Hematopoietic multipotent progenitor cell treated with erythropoietin and hydrocortisone succinate and interleukin-3 and kit ligand, for 8 days (in vitro differentiated cells): ENCODE measurements around the gene TPRX1.
"Not testable (repeated sequence)": the region's sequence is repeated elsewhere in the genome, so short reads cannot be mapped to it uniquely, and the experiment has no call there.

ENCODE experiments used
- DNase-seq: peaks from one replicate; pipeline ENCODE4 v3.0.0-alpha.2; 2015

The TPRX1 gene

DNA sequence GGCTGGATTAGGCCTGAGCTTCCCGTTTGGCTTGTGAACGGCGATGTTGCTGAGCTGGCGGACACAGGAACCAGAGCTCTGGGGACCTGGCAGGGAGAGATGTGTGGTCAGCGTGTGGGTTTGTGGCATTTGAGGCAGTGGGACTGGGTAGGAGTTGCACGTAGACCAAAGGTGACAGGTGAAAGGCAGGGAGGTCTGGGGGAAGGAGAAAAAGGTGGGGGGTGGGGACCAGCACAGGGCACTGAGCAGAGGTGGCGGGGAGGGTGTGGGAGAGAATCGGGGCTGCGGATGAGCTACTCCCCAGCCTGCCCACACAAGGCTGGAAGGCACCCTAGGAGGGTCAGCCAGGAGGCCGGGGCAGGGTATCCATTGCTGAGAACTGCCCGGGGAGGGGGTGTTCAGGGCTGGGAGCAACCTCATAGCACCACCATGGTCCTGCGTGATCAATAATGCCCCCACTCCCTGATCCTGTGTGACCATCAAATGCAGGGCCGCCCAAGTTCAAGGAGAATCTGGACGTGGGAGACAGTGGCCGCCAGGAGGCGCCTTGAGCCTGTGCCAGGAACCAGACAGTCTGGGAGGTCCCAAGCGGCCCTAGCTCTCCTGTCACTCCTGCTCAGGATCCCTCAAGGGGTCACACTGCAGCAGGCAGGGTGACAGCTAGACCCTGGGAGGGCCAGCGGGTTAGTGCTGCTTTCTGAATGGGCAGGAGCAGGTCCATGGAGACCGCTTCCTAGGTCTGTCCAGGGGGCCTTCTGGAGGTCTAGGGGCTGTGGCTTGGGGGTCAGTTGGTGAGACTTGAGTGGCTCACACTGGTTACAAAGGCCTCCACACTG is 38.6 kb downstream of the TPRX1 start:
- DNase-seq = peak; percentile 57

DNA sequence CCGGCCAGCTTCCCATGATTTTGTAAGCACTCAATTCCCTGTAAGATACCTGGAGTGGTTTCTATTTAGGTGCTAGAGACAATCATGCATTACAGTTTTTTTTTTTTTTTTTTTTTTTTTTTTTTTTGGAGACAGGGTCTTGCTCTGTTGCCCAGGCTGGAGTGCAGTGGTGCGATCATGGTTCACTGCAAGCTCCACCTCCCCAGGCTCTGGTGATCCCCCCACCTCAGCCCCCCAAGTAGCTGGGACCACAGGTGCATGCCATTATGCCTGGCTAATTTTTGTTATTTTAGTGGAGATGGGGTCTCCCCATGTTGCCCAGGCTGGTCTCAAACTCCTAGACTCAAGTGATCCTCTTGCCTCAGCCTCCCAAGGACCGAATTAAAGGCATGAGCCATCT is 39.6 kb downstream of the TPRX1 start:
- not testable (repeated sequence) for DNase-seq

DNA sequence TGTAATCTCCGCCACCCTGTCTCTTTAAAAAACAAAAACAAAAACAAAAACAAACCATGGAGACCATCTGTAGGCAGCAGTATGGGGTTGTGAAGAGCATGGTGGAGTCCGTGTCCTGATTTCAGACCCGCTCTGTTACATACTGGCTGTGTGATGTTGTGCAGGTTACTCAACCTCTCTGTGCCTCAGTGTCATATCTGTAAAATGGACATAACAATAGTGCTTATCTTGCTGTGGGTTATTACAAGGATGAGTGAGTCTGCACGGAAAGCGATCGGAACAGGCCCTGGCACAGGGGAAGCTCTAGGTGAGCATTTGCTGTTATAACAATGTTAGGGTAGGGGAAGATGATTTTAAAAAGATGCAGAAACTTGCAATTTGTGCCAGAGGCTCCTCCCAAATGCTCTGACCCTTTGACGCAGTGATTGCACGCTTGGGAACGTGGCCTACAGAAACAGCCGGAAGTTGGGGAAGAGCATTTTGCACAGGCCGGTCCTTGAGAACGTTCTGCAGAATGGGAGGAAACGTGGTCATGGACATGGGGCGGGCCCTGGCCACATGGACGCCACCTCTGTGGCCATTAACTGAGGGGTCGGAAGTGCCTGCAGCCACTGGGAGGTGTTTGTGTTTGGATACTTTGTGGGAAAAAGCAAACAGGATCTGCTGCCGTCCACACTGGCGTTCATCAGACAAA is 41.6 kb downstream of the TPRX1 start:
- no peak for DNase-seq

DNA sequence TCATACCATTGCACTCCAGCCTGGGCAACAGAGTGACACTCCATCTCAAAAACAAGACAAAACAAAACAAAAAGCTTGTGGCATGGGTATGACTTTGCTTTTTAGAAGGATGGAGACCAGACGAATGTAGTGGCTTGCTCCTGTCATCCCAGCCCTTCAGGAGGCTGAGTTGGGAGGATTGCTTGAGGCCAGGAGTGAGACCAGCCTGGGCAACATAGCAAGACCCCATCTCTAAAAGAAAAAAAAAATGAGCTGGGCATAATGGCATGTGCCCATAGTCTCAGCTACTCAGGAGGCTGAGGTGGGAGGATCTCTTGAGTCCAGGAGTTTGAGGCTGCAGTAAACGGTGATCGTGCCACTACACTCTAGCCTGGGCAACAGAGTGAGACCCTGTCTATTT is 42.2 kb downstream of the TPRX1 start:
- no peak for DNase-seq

GRCh38 chr19:47761566-47761965 is 42.8 kb downstream of the TPRX1 start:
- no peak for DNase-seq

GRCh38 chr19:47760632-47760999 is 43.7 kb downstream of the TPRX1 start:
- DNase-seq = no peak

GRCh38 chr19:47758443-47758804 is 45.9 kb downstream of the TPRX1 start:
- DNase-seq = no peak

DNA sequence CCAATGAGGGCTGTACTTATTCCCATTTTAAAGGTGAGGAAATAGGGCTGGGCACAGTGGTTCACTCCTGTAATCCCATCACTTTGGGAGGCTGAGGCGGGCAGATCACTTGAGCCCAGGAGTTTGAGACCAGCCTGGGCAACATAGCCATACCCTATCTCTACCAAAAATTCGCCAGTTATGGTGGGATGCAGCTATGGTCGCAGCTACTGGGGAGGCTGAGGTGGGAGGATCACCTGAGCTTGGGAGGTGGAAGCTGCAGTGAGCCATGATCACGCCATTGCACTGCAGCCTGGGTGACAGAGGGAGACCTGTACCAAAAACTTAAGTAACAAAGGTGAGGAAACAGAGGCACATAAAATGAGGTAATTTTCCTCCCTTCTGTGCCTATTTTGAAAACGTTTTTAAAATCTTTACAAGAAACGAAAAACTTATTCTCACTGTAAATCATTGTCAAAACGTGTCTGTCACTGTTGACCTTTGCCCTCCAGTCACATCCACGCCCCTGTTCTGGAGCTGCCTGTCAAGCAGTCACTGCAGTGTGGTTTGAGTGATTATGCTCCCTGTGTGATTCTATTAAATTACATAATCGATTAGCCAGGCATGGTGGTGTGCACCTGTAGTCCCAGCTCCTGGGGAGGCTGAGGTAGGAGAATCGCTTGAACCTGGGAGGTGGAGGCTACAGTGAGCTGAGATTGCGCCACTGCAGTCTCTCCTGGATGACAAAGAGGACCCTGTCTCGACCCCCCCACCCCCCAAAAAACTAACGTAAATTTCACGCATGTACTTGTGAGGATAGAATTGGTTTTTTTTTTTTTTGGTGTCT is 46.5 kb downstream of the TPRX1 start:
- no peak for DNase-seq

DNA sequence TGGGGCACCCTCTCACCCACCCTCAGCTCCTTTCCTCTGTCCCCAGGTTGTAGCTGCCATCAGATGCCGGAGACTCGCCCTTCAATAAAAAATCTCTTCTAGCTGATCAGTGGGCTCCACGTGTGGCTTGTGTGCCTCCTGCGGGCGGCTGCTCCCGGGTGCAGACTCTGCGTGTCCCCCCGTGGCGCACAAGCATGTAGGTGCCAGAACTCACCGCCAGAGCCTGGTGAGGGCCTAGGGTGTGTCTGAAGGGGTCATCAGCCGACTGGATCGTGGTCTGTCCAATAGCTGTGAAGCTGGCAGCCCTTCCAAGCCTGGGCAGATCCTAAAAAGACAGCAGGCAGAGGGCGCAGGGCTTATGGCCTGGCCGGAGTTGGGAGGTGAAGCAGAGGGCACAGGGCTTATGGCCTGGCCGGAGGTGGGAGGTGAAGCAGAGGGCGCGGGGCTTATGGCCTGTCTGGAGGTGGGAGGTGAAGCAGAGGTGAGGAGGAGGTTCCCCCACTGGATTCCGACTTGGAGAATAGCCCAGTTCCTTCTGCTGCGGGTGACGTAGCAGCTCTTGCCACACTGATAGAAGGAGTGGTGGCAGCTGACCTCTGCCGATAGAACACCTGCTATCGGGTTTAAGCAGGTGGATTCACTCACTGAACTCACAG is 47.3 kb downstream of the TPRX1 start:
- DNase-seq = no peak

DNA sequence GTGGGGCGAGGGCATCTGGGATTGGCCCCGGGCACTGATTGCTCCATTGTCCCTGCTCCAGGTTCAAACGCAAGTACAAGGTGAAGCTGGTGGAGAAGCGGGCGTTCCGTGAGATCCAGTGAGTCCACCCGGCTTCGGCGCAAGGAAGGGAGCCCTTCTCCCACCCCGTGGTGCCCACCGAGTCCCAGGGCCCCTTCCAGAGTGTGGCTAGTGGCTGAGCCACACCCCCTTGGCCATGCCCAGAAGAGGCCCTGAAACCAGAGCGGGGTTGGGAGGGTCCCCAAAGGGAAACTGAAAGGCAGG is 47.8 kb downstream of the TPRX1 start:
- DNase-seq = no peak

- no peak for DNase-seq
Observed at GRCh38 chr19:47755762-47756626, 48.4 kb downstream of the TPRX1 start.

- DNase-seq = no peak
Observed at GRCh38 chr19:47755065-47755761, 49.1 kb downstream of the TPRX1 start.

DNA sequence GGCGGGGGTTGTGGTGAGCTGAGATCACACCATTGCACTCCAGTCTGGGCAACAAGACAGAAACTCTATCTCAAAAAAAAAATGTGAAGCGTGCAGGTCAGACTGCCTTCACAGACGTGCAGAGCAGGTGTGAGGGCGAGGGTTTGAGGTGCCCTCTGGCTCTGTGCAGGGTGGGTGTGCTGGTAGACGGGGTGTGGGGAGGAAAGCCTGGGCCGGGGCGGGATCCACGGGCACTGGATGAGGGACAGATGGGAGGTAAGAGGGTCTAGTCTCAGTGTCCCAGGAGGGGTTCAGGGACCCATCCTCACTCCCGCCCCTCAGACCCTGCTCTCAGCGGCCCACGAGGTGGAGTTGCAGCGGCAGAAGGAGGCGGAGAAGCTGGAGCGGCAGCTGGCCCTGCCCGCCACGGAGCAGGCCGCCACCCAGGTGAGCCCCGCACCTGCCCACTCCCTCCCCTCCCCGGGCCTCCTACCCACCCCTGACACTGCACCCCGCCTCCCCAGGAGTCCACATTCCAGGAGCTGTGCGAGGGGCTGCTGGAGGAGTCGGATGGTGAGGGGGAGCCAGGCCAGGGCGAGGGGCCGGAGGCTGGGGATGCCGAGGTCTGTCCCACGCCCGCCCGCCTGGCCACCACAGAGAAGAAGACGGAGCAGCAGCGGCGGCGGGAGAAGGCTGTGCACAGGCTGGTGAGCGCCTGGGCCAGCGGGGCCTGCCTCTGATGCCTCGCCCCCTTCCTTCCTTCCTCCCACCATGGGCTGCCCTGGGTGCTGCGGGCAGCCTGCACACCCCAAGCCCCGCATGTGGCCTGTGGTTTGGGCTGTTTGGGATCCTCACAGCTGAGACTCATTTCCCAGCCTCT is 49.9 kb downstream of the TPRX1 start:
- DNase-seq = no peak

GRCh38 chr19:47752440-47753211 is 51.7 kb downstream of the TPRX1 start:
- DNase-seq = no peak
